ENCODE measurements around the gene WNT4.
A peak's percentile ranks its signal among the peaks of the same experiment; 100 is the strongest.

WNT4 gene

GRCh38 chr1:22139066-22139594, 3.8 kb downstream of the WNT4 start:
- CTCF ChIA-PET = interaction anchor here (3.4 kb wide), 1 partner anchor 9 kb away, joined by 22 read pairs; no protein-coding TSS in a partner anchor
- WGBS (ENCODE audit: insufficient coverage) = 95% methylated on average over 14 of the region's 15 CpGs
- Histone ChIP-seq H3K27ac (ENCODE audit: insufficient read depth in 1 of 2, low read depth in 1 of 2, low read length in 2 of 2, poor library complexity in 1 of 2, severe bottlenecking in 2 of 2) (no peak overlapping the region), H3K9me3 (ENCODE audit: control extremely low read depth in 1 of 5, control insufficient read depth in 4 of 5, insufficient read depth in 2 of 5, low read depth in 1 of 5, low read length in 4 of 5) (no peaks in the 10 kb centered on the region), H3K4me3 (ENCODE audit: control insufficient read depth in 1 of 7, extremely low read depth in 1 of 7, insufficient read depth in 4 of 7, low read depth in 2 of 7, low read length in 6 of 7) (no peak overlapping the region), H3K36me3 (ENCODE audit: control insufficient read depth in 4 of 4, insufficient read depth in 4 of 4, low read length in 3 of 4) (no peaks in the 10 kb centered on the region), H3K4me1 (ENCODE audit: control extremely low read depth in 1 of 4, control insufficient read depth in 4 of 4, insufficient read depth in 4 of 4, low read length in 3 of 4) (peaks cover 0 to 13% (median 9%) of the 10 kb centered on the region in 4 experiments), H3K27me3 (replicated peaks in 2 of 5; ENCODE audit: control insufficient read depth in 4 of 5, insufficient read depth in 5 of 5, low read length in 4 of 5) (peaks cover 0 to 58% (median 30%) of the 10 kb centered on the region in 5 experiments)
- POLR2A ChIA-PET = no interaction called here
- no peak for DNase-seq

- no peak overlapping the region for H3K27ac ChIP-seq (ENCODE audit: insufficient read depth in 1 of 2, low read depth in 1 of 2, low read length in 2 of 2, poor library complexity in 1 of 2, severe bottlenecking in 2 of 2)
- no peaks in the 10 kb centered on the region for H3K9me3 ChIP-seq (ENCODE audit: control extremely low read depth in 1 of 5, control insufficient read depth in 4 of 5, insufficient read depth in 2 of 5, low read depth in 1 of 5, low read length in 4 of 5)
- no peak for DNase-seq
- H3K4me3 ChIP-seq (ENCODE audit: control insufficient read depth in 1 of 7, extremely low read depth in 1 of 7, insufficient read depth in 4 of 7, low read depth in 2 of 7, low read length in 6 of 7) = no peak overlapping the region
- 88% methylated on average over 12 of the region's 16 CpGs for WGBS (ENCODE audit: insufficient coverage)
- H3K4me1 ChIP-seq (ENCODE audit: control extremely low read depth in 1 of 4, control insufficient read depth in 4 of 4, insufficient read depth in 4 of 4, low read length in 3 of 4) = peaks cover 0 to 7% (median 5%) of the 10 kb centered on the region in 4 experiments
- H3K36me3 ChIP-seq (ENCODE audit: control insufficient read depth in 4 of 4, insufficient read depth in 4 of 4, low read length in 3 of 4) = no peaks in the 10 kb centered on the region
- CTCF ChIA-PET = no interaction called here
- POLR2A ChIA-PET = interaction anchor here (0.5 to 0.6 kb wide), 2 partner anchors 28 to 262 kb away, joined by 3 read pairs; no protein-coding TSS in a partner anchor
- peaks cover 0 to 52% (median 25%) of the 10 kb centered on the region in 5 experiments for H3K27me3 ChIP-seq (replicated peaks in 2 of 5; ENCODE audit: control insufficient read depth in 4 of 5, insufficient read depth in 5 of 5, low read length in 4 of 5)
These were observed 5.7 kb downstream of the WNT4 start for GRCh38 chr1:22137004-22137720.

GRCh38 chr1:22133931-22134324, 9.0 kb downstream of the WNT4 start:
- ChIA-PET CTCF (interaction anchor here (0.7 to 1.2 kb wide), 4 partner anchors 10 to 283 kb away, joined by 3 to 4 read pairs (median 3); no protein-coding TSS in a partner anchor), POLR2A (no interaction called here)
- no peak overlapping the region for H3K27ac ChIP-seq (ENCODE audit: insufficient read depth in 1 of 2, low read depth in 1 of 2, low read length in 2 of 2, poor library complexity in 1 of 2, severe bottlenecking in 2 of 2)

GRCh38 chr1:22133247-22133930, 9.5 kb downstream of the WNT4 start:
- H3K36me3 ChIP-seq (ENCODE audit: control insufficient read depth in 4 of 4, insufficient read depth in 4 of 4, low read length in 3 of 4) = no peaks in the 10 kb centered on the region
- peaks cover 0 to 14% (median 9%) of the 10 kb centered on the region in 5 experiments for H3K27me3 ChIP-seq (replicated peaks in 2 of 5; ENCODE audit: control insufficient read depth in 4 of 5, insufficient read depth in 5 of 5, low read length in 4 of 5)
- no peak for DNase-seq
- H3K4me3 ChIP-seq (ENCODE audit: control insufficient read depth in 1 of 7, extremely low read depth in 1 of 7, insufficient read depth in 4 of 7, low read depth in 2 of 7, low read length in 6 of 7) = no peak overlapping the region
- ChIA-PET POLR2A (no interaction called here), CTCF (interaction anchor here (0.7 to 1.6 kb wide), 8 partner anchors 10 to 283 kb away, joined by 3 to 7 read pairs (median 3); no protein-coding TSS in a partner anchor)
- H3K4me1 ChIP-seq (ENCODE audit: control extremely low read depth in 1 of 4, control insufficient read depth in 4 of 4, insufficient read depth in 4 of 4, low read length in 3 of 4) = peaks cover 0 to 3% (median 1%) of the 10 kb centered on the region in 4 experiments
- no peak overlapping the region for H3K27ac ChIP-seq (ENCODE audit: insufficient read depth in 1 of 2, low read depth in 1 of 2, low read length in 2 of 2, poor library complexity in 1 of 2, severe bottlenecking in 2 of 2)
- WGBS (ENCODE audit: insufficient coverage) = 86% methylated on average over 15 of the region's 16 CpGs
- no peaks in the 10 kb centered on the region for H3K9me3 ChIP-seq (ENCODE audit: control extremely low read depth in 1 of 5, control insufficient read depth in 4 of 5, insufficient read depth in 2 of 5, low read depth in 1 of 5, low read length in 4 of 5)

More at GRCh38 chr1:22133931-22134324, 9.0 kb downstream of the WNT4 start:
- no peaks in the 10 kb centered on the region for H3K36me3 ChIP-seq (ENCODE audit: control insufficient read depth in 4 of 4, insufficient read depth in 4 of 4, low read length in 3 of 4)
- no peaks in the 10 kb centered on the region for H3K9me3 ChIP-seq (ENCODE audit: control extremely low read depth in 1 of 5, control insufficient read depth in 4 of 5, insufficient read depth in 2 of 5, low read depth in 1 of 5, low read length in 4 of 5)
- no peak overlapping the region for H3K4me3 ChIP-seq (ENCODE audit: control insufficient read depth in 1 of 7, extremely low read depth in 1 of 7, insufficient read depth in 4 of 7, low read depth in 2 of 7, low read length in 6 of 7)
- DNase-seq = no peak
- peaks cover 0 to 2% (median 0%) of the 10 kb centered on the region in 4 experiments for H3K4me1 ChIP-seq (ENCODE audit: control extremely low read depth in 1 of 4, control insufficient read depth in 4 of 4, insufficient read depth in 4 of 4, low read length in 3 of 4)
- H3K27me3 ChIP-seq (replicated peaks in 2 of 5; ENCODE audit: control insufficient read depth in 4 of 5, insufficient read depth in 5 of 5, low read length in 4 of 5) = peaks cover 0 to 19% (median 12%) of the 10 kb centered on the region in 5 experiments
- 41% methylated on average over 12 of the region's 15 CpGs for WGBS (ENCODE audit: insufficient coverage)

GRCh38 chr1:22132517-22133235, 10.2 kb downstream of the WNT4 start:
- H3K27ac ChIP-seq (ENCODE audit: insufficient read depth in 1 of 2, low read depth in 1 of 2, low read length in 2 of 2, poor library complexity in 1 of 2, severe bottlenecking in 2 of 2) = no peak overlapping the region
- no peaks in the 10 kb centered on the region for H3K9me3 ChIP-seq (ENCODE audit: control extremely low read depth in 1 of 5, control insufficient read depth in 4 of 5, insufficient read depth in 2 of 5, low read depth in 1 of 5, low read length in 4 of 5)
- H3K36me3 ChIP-seq (ENCODE audit: control insufficient read depth in 4 of 4, insufficient read depth in 4 of 4, low read length in 3 of 4) = no peaks in the 10 kb centered on the region
- 91% methylated on average over 12 of the region's 15 CpGs for WGBS (ENCODE audit: insufficient coverage)
- H3K27me3 ChIP-seq (replicated peaks in 2 of 5; ENCODE audit: control insufficient read depth in 4 of 5, insufficient read depth in 5 of 5, low read length in 4 of 5) = peaks cover 0 to 11% (median 7%) of the 10 kb centered on the region in 5 experiments
- CTCF ChIA-PET = interaction anchor here (0.7 to 4.8 kb wide), 12 partner anchors 8 to 288 kb away, joined by 3 to 22 read pairs (median 5); no protein-coding TSS in a partner anchor
- DNase-seq = no peak
- no peak overlapping the region for H3K4me3 ChIP-seq (ENCODE audit: control insufficient read depth in 1 of 7, extremely low read depth in 1 of 7, insufficient read depth in 4 of 7, low read depth in 2 of 7, low read length in 6 of 7)
- peaks cover 0 to 10% (median 8%) of the 10 kb centered on the region in 4 experiments for H3K4me1 ChIP-seq (ENCODE audit: control extremely low read depth in 1 of 4, control insufficient read depth in 4 of 4, insufficient read depth in 4 of 4, low read length in 3 of 4)
- POLR2A ChIA-PET = no interaction called here

- no peak overlapping the region for H3K27ac ChIP-seq (ENCODE audit: insufficient read depth in 1 of 2, low read depth in 1 of 2, low read length in 2 of 2, poor library complexity in 1 of 2, severe bottlenecking in 2 of 2)
- H3K4me1 ChIP-seq (ENCODE audit: control extremely low read depth in 1 of 4, control insufficient read depth in 4 of 4, insufficient read depth in 4 of 4, low read length in 3 of 4) = peaks cover 0 to 11% (median 8%) of the 10 kb centered on the region in 4 experiments
- peak; percentile 39 to 55 (median 44) for DNase-seq
- POLR2A ChIA-PET = no interaction called here
- H3K4me3 ChIP-seq (ENCODE audit: control insufficient read depth in 1 of 7, extremely low read depth in 1 of 7, insufficient read depth in 4 of 7, low read depth in 2 of 7, low read length in 6 of 7) = no peak overlapping the region
- H3K27me3 ChIP-seq (replicated peaks in 2 of 5; ENCODE audit: control insufficient read depth in 4 of 5, insufficient read depth in 5 of 5, low read length in 4 of 5) = peaks cover 0 to 11% (median 3%) of the 10 kb centered on the region in 5 experiments
- H3K36me3 ChIP-seq (ENCODE audit: control insufficient read depth in 4 of 4, insufficient read depth in 4 of 4, low read length in 3 of 4) = no peaks in the 10 kb centered on the region
- WGBS (ENCODE audit: insufficient coverage) = 14% methylated on average over 8 of the region's 10 CpGs
- H3K9me3 ChIP-seq (ENCODE audit: control extremely low read depth in 1 of 5, control insufficient read depth in 4 of 5, insufficient read depth in 2 of 5, low read depth in 1 of 5, low read length in 4 of 5) = no peaks in the 10 kb centered on the region
- CTCF ChIA-PET = interaction anchor here (0.7 to 4.8 kb wide), 12 partner anchors 9 to 289 kb away, joined by 3 to 22 read pairs (median 6); no protein-coding TSS in a partner anchor
These were observed 10.9 kb downstream of the WNT4 start for GRCh38 chr1:22131875-22132486.

All from common myeloid progenitor, CD34-positive (primary cell).